ENCODE data around the gene CLK3.
"Not testable (repeated sequence)": the region's sequence is repeated elsewhere in the genome, so short reads cannot be mapped to it uniquely, and the experiment has no call there.

DNA sequence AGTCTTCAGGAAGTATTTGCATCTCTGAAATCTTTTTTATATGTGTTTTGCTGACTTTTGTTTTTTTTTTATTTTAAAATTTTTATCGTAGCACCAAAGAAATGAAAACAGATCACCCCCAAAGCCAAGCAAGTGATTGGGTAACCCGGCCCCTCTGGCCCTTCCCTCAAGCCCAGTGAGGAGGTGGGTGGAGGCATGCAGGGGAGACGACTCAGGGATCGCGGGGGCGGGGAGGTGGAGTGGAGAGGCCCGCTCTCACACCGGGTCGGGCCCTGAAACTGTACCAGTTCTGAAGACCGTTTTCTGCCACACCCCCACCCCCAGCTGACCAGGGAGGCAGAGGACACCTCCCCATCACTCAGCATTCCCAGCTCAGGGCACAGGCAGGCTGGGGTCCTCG is 18.9 kb upstream of the CLK3 start:
- TF ChIP-seq, protein P1, sequence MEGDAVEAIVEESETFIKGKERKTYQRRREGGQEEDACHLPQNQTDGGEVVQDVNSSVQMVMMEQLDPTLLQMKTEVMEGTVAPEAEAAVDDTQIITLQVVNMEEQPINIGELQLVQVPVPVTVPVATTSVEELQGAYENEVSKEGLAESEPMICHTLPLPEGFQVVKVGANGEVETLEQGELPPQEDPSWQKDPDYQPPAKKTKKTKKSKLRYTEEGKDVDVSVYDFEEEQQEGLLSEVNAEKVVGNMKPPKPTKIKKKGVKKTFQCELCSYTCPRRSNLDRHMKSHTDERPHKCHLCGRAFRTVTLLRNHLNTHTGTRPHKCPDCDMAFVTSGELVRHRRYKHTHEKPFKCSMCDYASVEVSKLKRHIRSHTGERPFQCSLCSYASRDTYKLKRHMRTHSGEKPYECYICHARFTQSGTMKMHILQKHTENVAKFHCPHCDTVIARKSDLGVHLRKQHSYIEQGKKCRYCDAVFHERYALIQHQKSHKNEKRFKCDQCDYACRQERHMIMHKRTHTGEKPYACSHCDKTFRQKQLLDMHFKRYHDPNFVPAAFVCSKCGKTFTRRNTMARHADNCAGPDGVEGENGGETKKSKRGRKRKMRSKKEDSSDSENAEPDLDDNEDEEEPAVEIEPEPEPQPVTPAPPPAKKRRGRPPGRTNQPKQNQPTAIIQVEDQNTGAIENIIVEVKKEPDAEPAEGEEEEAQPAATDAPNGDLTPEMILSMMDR (IDR thresholded peaks at IDR 0.05): not testable (repeated sequence)
- TF ChIP-seq POLR2A, POLR2AphosphoS5, EP300 (IDR thresholded peaks at IDR 0.05): not testable (repeated sequence)
